Measurements from ENCODE around the gene BTBD10. TPM values are rescaled to one million over a fixed set of nuclear protein-coding genes. Genes with fewer than 3 reads are reported as not detected.

The BTBD10 gene
- total RNA-seq, 4 donors from 2014 or later, result 26.9 to 36.6 (median 35.3) TPM

GRCh38 chr11:13349581-13349980, 113.4 kb downstream of the BTBD10 start:
- Histone ChIP-seq H3K27me3 (no peaks in the 10 kb centered on the region), H3K27ac (peak overlapping the region; percentile 85 to 89 (median 86)), H3K36me3 (no peaks in the 10 kb centered on the region), H3K4me1 (peaks cover 43 to 59% of the 10 kb centered on the region in 2 donors), H3K9me3 (no peaks in the 10 kb centered on the region), H3K4me3 (replicated peaks in 1 of 3) (no peak overlapping the region)
- DNase-seq, result peak; percentile 83 to 84
- intact Hi-C loops (cut with DNase I), result loop anchor here (5.0 kb wide), 1 partner anchor 382 kb away; no protein-coding TSS in a partner anchor
- TF ChIP-seq POLR2A (IDR thresholded peaks at IDR 0.05) (no peak), CTCF (IDR thresholded peaks at IDR 0.05) (no peak)
- WGBS, 2 donors, result 29 to 48% methylated on average over 6 of the region's 6 CpGs

- Histone ChIP-seq H3K27me3 (no peaks in the 10 kb centered on the region), H3K36me3 (no peaks in the 10 kb centered on the region), H3K9me3 (no peaks in the 10 kb centered on the region), H3K27ac (peak overlapping the region; percentile 85 to 89 (median 86)), H3K4me1 (peaks cover 43 to 60% of the 10 kb centered on the region in 2 donors), H3K4me3 (replicated peaks in 1 of 3) (no peak overlapping the region)
- TF ChIP-seq POLR2A (IDR thresholded peaks at IDR 0.05), result no peak
- TF ChIP-seq CTCF (IDR thresholded peaks at IDR 0.05), result no peak
- intact Hi-C loops (cut with DNase I), result loop anchor here (5.0 kb wide), 1 partner anchor 382 kb away; no protein-coding TSS in a partner anchor
- DNase-seq, result peak; percentile 70
- WGBS, 2 donors, result 36 to 58% methylated on average over 6 of the region's 6 CpGs
These were observed 114.0 kb downstream of the BTBD10 start for GRCh38 chr11:13349046-13349445.

GRCh38 chr11:13348305-13348704, 114.7 kb downstream of the BTBD10 start:
- intact Hi-C loops (cut with DNase I), result loop anchor here (5.0 kb wide), 1 partner anchor 381 kb away; no protein-coding TSS in a partner anchor
- Histone ChIP-seq H3K27ac (peak overlapping the region; percentile 85 to 89 (median 86)), H3K27me3 (no peaks in the 10 kb centered on the region), H3K4me3 (replicated peaks in 1 of 3) (no peak overlapping the region), H3K9me3 (no peaks in the 10 kb centered on the region), H3K4me1 (peaks cover 39 to 52% of the 10 kb centered on the region in 2 donors), H3K36me3 (no peaks in the 10 kb centered on the region)
- TF ChIP-seq POLR2A (IDR thresholded peaks at IDR 0.05), result no peak
- TF ChIP-seq CTCF (IDR thresholded peaks at IDR 0.05), result no peak
- WGBS, 2 donors, result 72 to 78% methylated on average over 3 of the region's 3 CpGs
- no peak for DNase-seq

- Histone ChIP-seq H3K9me3 (no peaks in the 10 kb centered on the region), H3K27me3 (no peaks in the 10 kb centered on the region), H3K4me3 (replicated peaks in 1 of 3) (no peak overlapping the region), H3K27ac (peak overlapping the region; percentile 85 to 89 (median 86)), H3K4me1 (peaks cover 36 to 48% of the 10 kb centered on the region in 2 donors), H3K36me3 (no peaks in the 10 kb centered on the region)
- peak in 1 of 2 donors; percentile 7 for TF ChIP-seq POLR2A (IDR thresholded peaks at IDR 0.05)
- no peak for TF ChIP-seq CTCF (IDR thresholded peaks at IDR 0.05)
- WGBS, 2 donors, result 52 to 61% methylated on average over 7 of the region's 7 CpGs
- intact Hi-C loops (cut with DNase I), result loop anchor here (5.0 kb wide), 1 partner anchor 381 kb away; no protein-coding TSS in a partner anchor
- DNase-seq, result peak; percentile 53 to 62
These were observed 115.1 kb downstream of the BTBD10 start for GRCh38 chr11:13347901-13348300.

- no peak overlapping the region for H3K4me3 ChIP-seq (replicated peaks in 1 of 3)
- peaks cover 27 to 34% of the 10 kb centered on the region in 2 donors for H3K4me1 ChIP-seq
- H3K36me3 ChIP-seq, result no peaks in the 10 kb centered on the region
- intact Hi-C loops (cut with DNase I), result loop anchor here (5.0 kb wide), 1 partner anchor 379 kb away; no protein-coding TSS in a partner anchor
- H3K27ac ChIP-seq, result no peak overlapping the region
- H3K27me3 ChIP-seq, result no peaks in the 10 kb centered on the region
- no peak for DNase-seq
- H3K9me3 ChIP-seq, result no peaks in the 10 kb centered on the region
- TF ChIP-seq POLR2A (IDR thresholded peaks at IDR 0.05), result no peak
- TF ChIP-seq CTCF (IDR thresholded peaks at IDR 0.05), result no peak
- 83 to 88% methylated on average over 5 of the region's 5 CpGs for WGBS, 2 donors
These were observed 116.6 kb downstream of the BTBD10 start for GRCh38 chr11:13346470-13346869.
